HG03196 (cell line): ENCODE data around the gene MTSS2.

Experiments used
- ATAC-seq: cut with Tn5 transposase; IDR thresholded peaks from one replicate; pipeline ENCODE4 v1.9.1; 2021; ENCODE audit not compliant: unreplicated experiment

Gene MTSS2

DNA sequence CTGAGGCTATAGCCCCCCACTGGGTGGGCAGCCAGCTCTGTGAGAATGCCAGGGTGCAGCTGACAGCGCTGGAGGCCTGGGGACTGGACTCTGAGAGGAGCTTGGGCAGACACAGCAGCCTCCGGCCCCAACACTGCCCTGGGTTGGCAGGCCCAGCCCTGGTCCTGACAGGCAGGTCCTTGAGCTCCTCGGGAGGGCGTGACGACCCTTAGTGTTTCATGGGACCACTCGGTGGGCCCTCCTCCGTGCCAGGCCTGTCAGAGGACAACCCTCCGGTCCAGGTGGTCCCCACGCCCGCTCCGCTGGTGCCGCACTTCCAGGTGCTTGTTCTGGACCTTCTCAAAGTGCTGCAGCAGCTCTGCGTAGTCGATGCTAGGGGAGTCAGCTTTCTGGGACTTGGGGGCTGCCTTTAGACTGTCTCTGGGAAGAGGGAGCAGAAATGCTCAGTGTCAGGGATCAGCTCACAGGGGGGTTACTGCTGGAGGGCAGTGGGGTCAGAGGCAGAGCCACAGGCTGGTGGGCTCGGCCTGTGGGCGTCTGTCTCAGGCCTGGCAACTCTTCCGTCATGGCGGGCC lies 1.9 kb upstream of the MTSS2 start:
- no peak for ATAC-seq

DNA sequence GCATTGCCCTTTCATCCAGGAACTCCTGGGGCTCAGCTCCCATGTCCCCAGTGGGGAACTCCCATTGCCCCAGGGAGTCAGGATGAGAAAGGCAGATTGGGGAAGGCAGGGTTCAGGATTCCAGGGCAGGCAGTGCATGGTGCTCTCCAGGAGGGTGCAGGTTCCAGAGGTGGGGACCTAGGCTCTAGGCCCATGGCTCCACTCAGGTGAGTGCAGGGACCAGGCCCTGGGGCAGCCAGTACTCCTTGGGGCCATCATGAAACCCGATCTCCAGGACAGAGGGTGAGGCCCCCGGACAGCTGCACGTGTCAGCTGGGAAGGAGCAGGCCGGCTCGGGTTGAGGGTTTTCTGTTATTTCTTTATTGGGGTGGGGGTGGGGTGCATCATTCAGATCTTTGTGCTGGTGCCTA lies 1.3 kb upstream of the MTSS2 start:
- no peak for ATAC-seq

DNA sequence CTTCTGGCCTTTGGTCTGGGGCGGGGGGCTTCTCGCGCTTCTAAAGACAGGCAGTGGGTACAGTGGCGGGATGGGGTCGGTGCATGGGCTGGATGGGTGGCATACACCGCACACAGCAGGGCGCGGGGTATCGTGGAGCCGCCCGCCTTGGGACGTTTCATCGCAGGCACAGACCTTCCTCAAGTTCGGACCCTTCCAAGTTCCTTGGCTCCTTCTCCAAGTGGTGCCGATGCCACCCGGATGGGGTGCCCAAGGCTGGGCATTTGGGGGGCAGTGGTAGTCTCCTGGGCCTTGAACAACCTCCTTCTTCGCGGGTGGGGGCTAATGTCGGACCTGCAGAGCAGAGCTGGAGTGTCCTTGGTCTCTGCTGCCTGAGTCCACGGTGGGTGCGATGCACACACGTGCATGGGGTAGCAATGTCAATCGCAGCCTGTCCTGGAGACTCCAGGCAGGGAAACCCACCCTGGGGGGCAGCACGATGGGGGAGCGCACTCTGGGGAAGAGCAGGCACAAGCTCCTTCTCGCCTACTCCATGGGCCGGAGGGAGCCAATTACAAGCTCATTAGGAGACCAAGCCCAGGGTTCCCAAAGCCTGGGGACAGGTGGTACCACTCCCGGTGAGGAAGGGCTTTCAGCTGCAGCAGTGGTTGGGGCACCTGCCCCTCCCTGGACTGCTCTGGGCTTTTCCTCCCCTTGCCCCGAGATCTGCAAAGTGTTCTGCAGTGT lies 686 bp upstream of the MTSS2 start:
- no peak for ATAC-seq

DNA sequence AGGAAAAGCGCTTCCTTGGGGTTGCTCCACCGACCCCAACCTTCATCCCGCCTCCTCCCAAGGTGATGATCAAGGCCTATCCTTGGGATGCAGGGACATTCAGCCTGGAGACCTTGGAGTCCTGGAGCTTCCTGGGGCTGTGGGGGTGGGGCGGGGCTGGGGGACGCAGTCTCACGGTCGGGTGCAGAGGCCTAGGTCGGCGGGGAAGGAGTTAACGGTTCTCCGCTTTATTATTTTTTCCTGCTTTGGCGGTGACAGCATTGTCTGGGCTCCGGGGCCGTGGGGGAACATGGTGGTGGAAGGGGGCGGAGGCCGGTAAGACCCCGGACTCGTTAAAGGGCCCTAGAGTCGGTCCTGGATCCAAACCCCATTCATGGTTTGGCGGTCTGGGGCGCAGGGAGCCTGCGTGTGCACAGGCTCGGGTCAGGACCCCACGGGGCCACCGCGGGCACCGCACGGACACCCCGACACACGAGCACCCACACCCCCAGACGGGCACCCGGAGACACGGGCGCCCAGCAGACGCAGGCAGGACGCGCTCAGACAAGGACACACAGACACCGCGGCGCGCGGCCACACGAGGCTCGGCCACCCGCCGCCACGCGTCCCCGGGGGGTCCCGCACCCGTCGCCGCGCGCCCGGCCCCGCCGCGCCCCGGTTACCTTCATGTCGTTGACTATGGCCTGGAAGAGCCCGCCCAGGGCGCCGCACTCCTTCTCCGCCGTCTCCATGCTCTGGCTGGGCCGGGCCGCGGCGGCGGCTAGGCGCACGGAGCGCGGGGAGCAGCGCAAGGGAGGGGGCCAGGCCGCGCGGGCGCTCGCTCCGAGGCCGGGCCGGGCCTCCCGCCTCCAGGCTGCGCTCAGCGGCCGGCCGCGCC lies 554 bp downstream of the MTSS2 start:
- no peak for ATAC-seq

GRCh38 chr16:70684146-70685060 lies 1.4 kb downstream of the MTSS2 start:
- ATAC-seq = no peak

GRCh38 chr16:70683146-70683944 lies 2.5 kb downstream of the MTSS2 start:
- no peak for ATAC-seq

DNA sequence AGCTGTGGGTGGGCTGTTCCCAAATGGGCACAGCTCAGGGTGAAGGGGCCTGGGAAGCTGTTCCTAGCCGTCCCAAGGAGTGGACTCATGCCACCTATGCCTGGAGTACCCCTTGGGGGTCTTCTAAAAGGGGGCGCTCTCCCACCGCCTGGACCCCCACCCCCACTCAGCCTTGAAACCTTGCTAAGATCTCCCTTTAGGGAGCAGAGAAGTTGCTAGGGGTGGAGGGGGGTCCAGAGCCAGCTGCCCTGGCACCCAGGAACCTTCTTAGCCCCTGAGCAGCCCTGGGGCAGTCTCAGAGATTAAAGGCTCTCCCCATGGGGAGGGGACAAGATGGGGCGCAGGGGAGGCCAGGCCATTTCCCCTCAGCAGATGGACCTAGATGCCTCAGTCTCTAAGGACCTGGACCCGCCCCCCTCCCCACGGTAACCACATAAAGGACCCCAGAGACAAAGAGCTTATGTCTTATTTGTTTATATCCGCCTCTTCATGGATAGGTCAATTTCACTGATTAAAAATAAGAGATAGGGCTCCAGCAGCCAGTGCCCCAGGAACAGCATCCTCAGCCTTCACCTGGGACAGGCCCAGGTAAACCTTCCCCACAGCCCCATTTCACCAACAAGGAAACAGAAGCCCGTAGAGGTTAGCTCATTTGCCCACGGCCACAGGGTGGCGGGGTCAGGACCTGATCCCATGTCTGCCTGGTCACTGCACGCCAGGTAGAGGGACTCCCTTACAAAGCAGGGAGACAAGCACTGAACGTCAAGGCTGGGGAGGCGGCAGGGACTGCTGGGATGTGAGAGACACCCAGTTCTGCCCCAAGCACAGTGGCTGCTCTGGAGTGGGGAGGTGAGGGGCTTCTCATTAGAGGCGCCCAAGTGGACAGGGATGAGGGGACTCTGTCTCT lies 3.4 kb downstream of the MTSS2 start:
- no peak for ATAC-seq

- ATAC-seq = no peak
These were observed 4.2 kb downstream of the MTSS2 start for GRCh38 chr16:70681382-70682238.

DNA sequence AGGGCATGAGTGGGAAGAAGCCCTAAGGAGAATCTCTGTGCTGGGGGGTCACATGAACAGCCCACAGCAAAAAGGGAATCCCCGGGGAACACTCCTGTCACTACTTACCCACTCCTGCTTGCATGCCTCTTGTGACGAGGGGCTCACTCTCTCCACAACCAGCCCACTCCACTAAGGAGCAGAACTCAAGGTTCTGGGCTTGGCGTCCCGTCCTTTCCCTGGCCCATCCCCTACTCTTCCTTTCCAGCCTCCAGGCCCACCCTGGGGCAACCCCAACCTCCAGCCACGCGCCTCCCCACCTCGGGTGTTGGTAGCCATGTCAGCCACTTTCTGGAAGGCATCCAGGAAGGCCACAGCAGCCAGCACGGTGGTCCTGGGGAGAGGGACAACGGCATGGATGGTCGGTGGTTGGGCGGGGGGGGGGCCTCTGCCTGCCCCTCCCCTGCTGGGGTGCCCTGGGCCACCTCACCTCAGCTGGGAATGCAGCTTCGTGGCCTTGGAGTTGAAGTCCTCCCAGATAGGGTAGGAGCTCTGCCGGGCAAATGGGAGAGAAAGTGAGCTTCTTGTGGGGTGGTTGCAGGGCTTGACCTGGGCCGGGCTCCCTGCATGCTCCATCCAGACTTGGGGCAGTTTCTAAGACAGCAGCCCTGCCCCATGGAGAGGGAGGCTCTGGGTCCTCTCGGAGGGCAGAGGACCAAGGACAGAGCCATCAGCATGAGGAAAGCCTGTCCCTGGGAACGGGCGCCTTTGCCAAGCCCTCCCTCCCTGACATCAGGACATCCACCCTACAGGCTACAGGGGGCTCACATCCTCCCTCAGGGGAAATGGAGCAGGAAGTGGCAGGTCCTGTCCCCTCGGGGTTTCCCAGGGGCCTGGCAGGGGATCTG lies 5.1 kb downstream of the MTSS2 start:
- no peak for ATAC-seq

GRCh38 chr16:70679671-70680494 lies 6.0 kb downstream of the MTSS2 start:
- ATAC-seq = no peak

- ATAC-seq = no peak
These were observed 6.8 kb downstream of the MTSS2 start for GRCh38 chr16:70678898-70679670.

DNA sequence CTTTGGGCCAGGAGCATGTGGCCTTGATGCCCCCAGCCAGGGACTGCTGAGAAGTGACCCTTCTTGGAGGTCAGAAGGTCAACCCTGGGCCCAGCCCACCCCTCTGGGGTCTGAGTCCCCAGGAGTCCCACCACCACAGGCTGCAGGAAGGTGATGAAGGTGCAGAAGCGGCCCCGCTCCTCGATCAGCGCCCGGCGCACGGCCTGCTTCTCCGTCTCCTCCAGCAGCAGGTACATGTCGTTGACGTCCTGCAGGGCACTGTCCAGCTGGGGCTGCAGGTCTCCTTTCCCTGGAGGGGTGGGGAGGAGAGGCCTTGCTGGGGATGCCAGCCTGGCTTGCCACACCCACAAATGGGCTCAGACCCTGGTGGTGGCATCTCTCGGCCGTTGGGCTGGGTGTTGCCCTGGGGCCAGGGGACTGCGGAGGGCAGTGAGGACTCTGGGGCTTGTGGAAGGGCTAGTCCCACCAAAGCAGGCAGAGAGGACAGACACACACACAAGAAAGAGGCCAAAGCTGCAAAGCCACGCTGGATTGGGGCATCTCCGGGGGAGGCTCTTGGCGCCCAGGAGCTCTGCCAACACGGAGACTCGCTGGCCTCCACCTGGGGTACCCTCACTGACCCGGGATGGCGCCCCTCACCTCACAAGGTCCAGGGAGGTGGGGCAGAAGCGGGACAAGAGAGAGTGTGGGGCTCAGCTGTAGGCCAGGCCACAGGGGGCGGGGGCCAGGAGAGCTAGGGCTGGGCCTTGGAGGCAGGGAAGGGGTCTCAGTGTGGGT lies 7.5 kb downstream of the MTSS2 start:
- no peak for ATAC-seq

- ATAC-seq = no peak
These were observed 8.2 kb downstream of the MTSS2 start for GRCh38 chr16:70677499-70678120.
